ENCODE data around the gene WNT10A. TPM values are rescaled to one million over a fixed set of nuclear protein-coding genes. Genes with fewer than 3 reads are reported as not detected.

Gene WNT10A
- total and polyA plus RNA-seq, 10 of the 15 experiments (the other 5 are each of a cell fraction or from before 2014, with no cell fraction given), result 0.61 to 45.0 (median 6.9) TPM

- intact Hi-C loops (cut with micrococcal nuclease; ENCODE audit: unreplicated experiment), result no loop called here
- peak overlapping the region; percentile 65 for H3K27ac ChIP-seq (ENCODE audit: control insufficient read depth, insufficient read depth)
Measured at GRCh38 chr2:218882866-218883366, 2.3 kb downstream of the WNT10A start.

More at GRCh38 chr2:218882866-218883366, 2.3 kb downstream of the WNT10A start:
- no peaks in the 10 kb centered on the region for H4K20me1 ChIP-seq (ENCODE audit: control insufficient read depth, insufficient read depth)
- 0 out of 2 replicates have a peak, but pooled peaks have one; percentile 39 for TF ChIP-seq HDGF (IDR thresholded peaks at IDR 0.05)
- TF ChIP-seq RB1 (IDR thresholded peaks at IDR 0.05; ENCODE audit: borderline replicate concordance), result no peak
- peak; percentile 57 for TF ChIP-seq MLLT1 (IDR thresholded peaks at IDR 0.05)
- TF ChIP-seq JUND (IDR thresholded peaks at IDR 0.05; ENCODE audit: low read depth, low read length), result no peak
- TF ChIP-seq IKZF1 (conservative IDR thresholded peaks at IDR 0.05), result peak; percentile 31; the same call in 1 of the 2 replicates
- TF ChIP-seq SRF (IDR thresholded peaks at IDR 0.05; ENCODE audit: low read depth in 2 of 2, low read length in 2 of 2), result no peak
- TF ChIP-seq SMARCA5 (IDR thresholded peaks at IDR 0.05), result peak; percentile 16; the same call in 1 of the 2 replicates
- TF ChIP-seq ZNF217 (IDR thresholded peaks at IDR 0.05), result no peak
- TF ChIP-seq RELB (IDR thresholded peaks at IDR 0.05; ENCODE audit: low read depth), result 0 out of 2 replicates have a peak, but pooled peaks have one; percentile 10
- no peak for TF ChIP-seq SMC3 (IDR thresholded peaks at IDR 0.05; ENCODE audit: borderline replicate concordance, low read length)
- FAIRE-seq, result no peak
- H3K36me3 ChIP-seq (ENCODE audit: control insufficient read depth in 2 of 2, insufficient read depth in 2 of 2, low read length in 1 of 2), result peaks cover 0 to 5% of the 10 kb centered on the region in 2 experiments; a peak in 1 of 4 replicates
- WGBS (ENCODE audit: insufficient coverage, insufficient replicate concordance, low lambda C conversion rate, missing lambda C conversion rate), result 86% methylated on average over 4 of the region's 4 CpGs
- SMC1A ChIA-PET (ENCODE audit: uncharacterized antibody, unreplicated experiment), result interaction anchor here (15.8 kb wide), 1 partner anchor 13 kb away, joined by 780 read pairs; no protein-coding TSS in a partner anchor
- peak overlapping the region; percentile 67 for H3K9ac ChIP-seq (ENCODE audit: control insufficient read depth, insufficient read depth, low read length)
- no peak for ATAC-seq
- H3K4me1 ChIP-seq (ENCODE audit: control insufficient read depth, insufficient read depth, low read length), result peaks cover 62% of the 10 kb centered on the region
- in situ Hi-C loops (cut with MboI), result no loop called here
- peak overlapping the region; percentile 96 for H3K4me3 ChIP-seq
- no peak overlapping the region for H2AFZ ChIP-seq (ENCODE audit: control insufficient read depth, low read depth, low read length)
- peaks cover 67% of the 10 kb centered on the region for H3K79me2 ChIP-seq (ENCODE audit: control insufficient read depth, insufficient read depth, low read length)
- no peak for DNase-seq (ENCODE audit: low read depth, low spot score)
- H3K9me3 ChIP-seq (replicated peaks; ENCODE audit: control insufficient read depth, insufficient read depth, low read length), result no peaks in the 10 kb centered on the region
- H3K27me3 ChIP-seq (replicated peaks in 1 of 2; ENCODE audit: control insufficient read depth in 2 of 2, insufficient read depth in 2 of 2, low read length in 1 of 2), result no peaks in the 10 kb centered on the region
- H3K4me2 ChIP-seq (ENCODE audit: control insufficient read depth, insufficient read depth), result peak overlapping the region; percentile 84
- CTCF ChIA-PET, result interaction anchor here (21.9 kb wide), 1 partner anchor 18 kb away, joined by 1364 read pairs; no protein-coding TSS in a partner anchor
- BruUV-seq (replicated peaks), result no TSS peak
- RAD21 ChIA-PET (ENCODE audit: unreplicated experiment), result interaction anchor here (0.5 to 16.0 kb wide), 3 partner anchors 12 to 295 kb away, joined by 3 to 871 read pairs (median 3); partner anchors contain the start of genes BCS1L and ZNF142
- POLR2A ChIA-PET, result interaction anchor here (1.1 to 10.6 kb wide), 2 partner anchors 12 to 592 kb away, joined by 4 to 360 read pairs; no protein-coding TSS in a partner anchor

Measured in GM12878 (cell line).